Testis (tissue), 3 donors: Measurements from ENCODE around the gene PTGER1. TPM values are rescaled to one million over a fixed set of nuclear protein-coding genes. Genes with fewer than 3 reads are reported as not detected.

Source experiments
- DNase-seq: peaks from one replicate; pipeline ENCODE4 v3.0.0-alpha.2; 2019
- H3K27ac ChIP-seq, 2 donors: fragments of 200-600 bp; sonication (generic); one replicate each; pipeline ENCODE4 v1.5.1; 2019
- H3K27me3 ChIP-seq: fragments of 200-600 bp; sonication (generic); one replicate; pipeline ENCODE4 v1.5.1; 2019
- H3K36me3 ChIP-seq: fragments of 200-600 bp; sonication (generic); one replicate; pipeline ENCODE4 v1.5.1; 2017; ENCODE audit warnings: low read depth; ENCODE audit errors: missing control alignments
- H3K4me1 ChIP-seq: fragments of 200-600 bp; sonication (generic); one replicate; pipeline ENCODE4 v1.5.1; 2019
- H3K4me3 ChIP-seq, 2 donors: fragments of 200-600 bp; sonication (generic); one replicate each; pipeline ENCODE4 v1.5.1; 2017 to 2019
- H3K9me3 ChIP-seq: fragments of 200-600 bp; sonication (generic); one replicate; pipeline ENCODE4 v1.5.1; 2017
- CTCF ChIP-seq, 3 experiments: fragments of 450-650 bp in 2 of 3; fragments of 200-600 bp in 1 of 3; sonication (generic) in 1 of 3; IDR thresholded peaks; one replicate each; pipeline ENCODE4 v1.5.1; 2016 to 2019; ENCODE audit warnings: antibody characterized with exemption in 3 of 3, mild to moderate bottlenecking in 2 of 3, moderate library complexity in 1 of 3
- POLR2A ChIP-seq: fragments of 450-650 bp; IDR thresholded peaks from one replicate; pipeline ENCODE4 v1.6.1; 2017; ENCODE audit warnings: antibody characterized with exemption, mild to moderate bottlenecking, moderate library complexity
- WGBS, 2 donors: methylation state at CpG; one replicate each; pipeline ENCODE4 v1.1.5; 2018; 5-methylcytosine and 5-hydroxymethylcytosine counted together
- intact Hi-C: fragments of 100-400 bp; cut with DNase I; formaldehyde crosslinking; loops from one replicate; pipeline ENCODE4 v1.15.1; 2023; ENCODE audit warnings: low total_unique reads
- polyA plus RNA-seq: library from polyadenylated mRNA; stranded (reverse); fragments of 350-450 nt; fragmentation: Illumina TruSeq; extraction: RNeasy Lipid Tissue Mini Kit (QIAGEN cat#74804); gene quantifications from one replicate; pipeline ENCODE4 v1.2.3, GENCODE V29; 2014; ENCODE audit warnings: low read depth, low replicate concordance; ENCODE audit not compliant: insufficient read depth
- total RNA-seq, 2 donors: library from RNA; depleted of rRNA; stranded (reverse); fragments of >200 nt; gene quantifications; one replicate each; pipeline ENCODE4 v1.2.3, GENCODE V29; 2016

Gene PTGER1
- total and polyA plus RNA-seq, 3 donors from 2014 or later: 0.22 to 1.5 (median 1.4) TPM

GRCh38 chr19:14434543-14435319 lies 40.4 kb downstream of the PTGER1 start:
- no peaks in the 10 kb centered on the region for H3K36me3 ChIP-seq
- H3K4me1 ChIP-seq: peaks cover 21% of the 10 kb centered on the region
- no peaks in the 10 kb centered on the region for H3K27me3 ChIP-seq
- intact Hi-C loops: no loop called here
- DNase-seq: peak; percentile 51
- no peak for TF ChIP-seq POLR2A
- no peak for TF ChIP-seq CTCF (IDR thresholded peaks at IDR 0.05)
- H3K9me3 ChIP-seq: no peaks in the 10 kb centered on the region
- peak overlapping the region in 1 of 2 donors; percentile 83 for H3K4me3 ChIP-seq
- 48 to 50% methylated on average over 19 of the region's 23 CpGs for WGBS, 2 donors
- peak overlapping the region; percentile 80 to 88 for H3K27ac ChIP-seq

- peak; percentile 49 for DNase-seq
- Histone ChIP-seq H3K36me3 (no peaks in the 10 kb centered on the region), H3K27me3 (no peaks in the 10 kb centered on the region), H3K4me1 (peaks cover 21% of the 10 kb centered on the region), H3K27ac (peak overlapping the region; percentile 80 to 88), H3K4me3 (peak overlapping the region; percentile 83 to 87), H3K9me3 (no peaks in the 10 kb centered on the region)
- intact Hi-C loops: no loop called here
- WGBS, 2 donors: 7 to 23% methylated on average over 10 to 49 of the region's 52 CpGs
- TF ChIP-seq CTCF (IDR thresholded peaks at IDR 0.05): no peak
- TF ChIP-seq POLR2A: no peak
Measured at GRCh38 chr19:14433554-14434501, 41.3 kb downstream of the PTGER1 start.

GRCh38 chr19:14432791-14433553 lies 42.2 kb downstream of the PTGER1 start, which contains the start of gene PKN1:
Gene PKN1 (plus strand): TSS chr19:14433306. CDS start chr19:14433522, 216 bp downstream.
- H3K4me3 ChIP-seq: peak within 1 kb of the TSS; percentile 83 to 87
- no peaks in the 10 kb centered on the region for H3K36me3 ChIP-seq
- 4 to 19% methylated on average over 9 to 78 of the region's 85 CpGs for WGBS, 2 donors
- peaks cover 18% of the 10 kb centered on the region for H3K4me1 ChIP-seq
- intact Hi-C loops: no loop called here
- H3K27me3 ChIP-seq: no peaks in the 10 kb centered on the region
- H3K27ac ChIP-seq: peak within 1 kb of the TSS; percentile 80 to 88
- no peaks in the 10 kb centered on the region for H3K9me3 ChIP-seq
- DNase-seq: peak; percentile 53
- TF ChIP-seq CTCF (IDR thresholded peaks at IDR 0.05): no peak
- no peak for TF ChIP-seq POLR2A

GRCh38 chr19:14430712-14431111 lies 44.4 kb downstream of the PTGER1 start:
- peaks cover 18% of the 10 kb centered on the region for H3K4me1 ChIP-seq
- intact Hi-C loops: no loop called here
- no peak for DNase-seq
- H3K27ac ChIP-seq: no peak overlapping the region
- H3K36me3 ChIP-seq: no peaks in the 10 kb centered on the region
- WGBS, 2 donors: 85 to 86% methylated on average over 3 of the region's 3 CpGs
- H3K9me3 ChIP-seq: no peaks in the 10 kb centered on the region
- no peaks in the 10 kb centered on the region for H3K27me3 ChIP-seq
- no peak for TF ChIP-seq POLR2A
- no peak for TF ChIP-seq CTCF (IDR thresholded peaks at IDR 0.05)
- no peak overlapping the region for H3K4me3 ChIP-seq
